ENCODE measurements around the gene CAB39L. TPM values are rescaled to one million over a fixed set of nuclear protein-coding genes. Genes with fewer than 3 reads are reported as not detected.

Gene CAB39L
- total and polyA plus RNA-seq, 2 of the 4 experiments (the other 2 are of a cell fraction): 8.5 to 16.7 TPM

- Histone ChIP-seq H3K18ac (ENCODE audit: low read depth, low read length) (no peak overlapping the region), H2AK9ac (replicated peaks; ENCODE audit: low read depth, low read length, poor library complexity) (no peak overlapping the region), H2AFZ (replicated peaks; ENCODE audit: low read length, poor library complexity) (peak overlapping the region; percentile 16), H3K23ac (ENCODE audit: low read depth, low read length) (no peak overlapping the region), H4K5ac (ENCODE audit: low read depth, low read length) (no peak overlapping the region), H3K56ac (ENCODE audit: extremely low read depth, insufficient read depth, low read length) (no peak overlapping the region), H3K9ac (ENCODE audit: low read depth, low read length) (no peak overlapping the region), H2BK20ac (ENCODE audit: low read depth, low read length) (peak overlapping the region; percentile 8), H3K4me3 (ENCODE audit: insufficient read depth, low read depth, low read length) (no peak overlapping the region), H3K4me1 (ENCODE audit: control insufficient read depth, insufficient read depth, low read length) (peaks cover 5% of the 10 kb centered on the region; the same call in 1 of the 2 replicates), H3K9me1 (ENCODE audit: insufficient read depth, low read length) (peaks cover 12% of the 10 kb centered on the region; the same call in 1 of the 2 replicates), H2BK5ac (ENCODE audit: low read depth, low read length, poor library complexity, severe bottlenecking) (no peak overlapping the region), H3K27me3 (ENCODE audit: control insufficient read depth, insufficient read depth, low read length) (no peaks in the 10 kb centered on the region), H2BK120ac (ENCODE audit: low read depth, low read length) (peak overlapping the region; percentile 91), H2AK5ac (ENCODE audit: low read depth, low read length) (peak overlapping the region; percentile 70), H4K8ac (ENCODE audit: low read depth in 2 of 2, low read length in 2 of 2) (no peak overlapping the region), H3K36me3 (ENCODE audit: control insufficient read depth, insufficient read depth, low read length) (no peaks in the 10 kb centered on the region), H2BK15ac (ENCODE audit: low read depth, low read length) (peak overlapping the region; percentile 0; the same call in 1 of the 3 replicates), H3K4ac (ENCODE audit: low read depth, low read length) (no peak overlapping the region), H3K14ac (replicated peaks; ENCODE audit: low read depth, low read length) (no peak overlapping the region), H3K79me1 (ENCODE audit: low read depth in 1 of 2, low read length in 2 of 2) (no peaks in the 10 kb centered on the region), H3K9me3 (ENCODE audit: control insufficient read depth, insufficient read depth, low read length) (no peaks in the 10 kb centered on the region), H4K20me1 (ENCODE audit: insufficient read depth, low read length) (no peaks in the 10 kb centered on the region), H3K4me2 (ENCODE audit: low read depth, low read length) (no peak overlapping the region), H4K91ac (ENCODE audit: insufficient read depth, low read depth, low read length) (peak overlapping the region; percentile 90), H3K27ac (ENCODE audit: insufficient read depth, low read length) (no peak overlapping the region)
- dilution Hi-C loops (cut with HindIII; ENCODE audit: low sequenced_read_pairs, unreplicated experiment): no loop called here
- TF ChIP-seq CHD1 (IDR thresholded peaks at IDR 0.05; ENCODE audit: low read depth, low read length): no peak
- no peak for TF ChIP-seq BHLHE40 (IDR thresholded peaks at IDR 0.05; ENCODE audit: low read depth, low read length)
- TF ChIP-seq MAFK (IDR thresholded peaks at IDR 0.05; ENCODE audit: low read depth, low read length): no peak
- no peak for TF ChIP-seq NFE2L2 (IDR thresholded peaks at IDR 0.05; ENCODE audit: low read depth, low read length)
- TF ChIP-seq POLR2A (IDR thresholded peaks at IDR 0.05; ENCODE audit: low read depth, low read length): no peak
- TF ChIP-seq RFX5 (IDR thresholded peaks at IDR 0.05; ENCODE audit: low read depth, low read length): no peak
- no peak for TF ChIP-seq SMC3 (IDR thresholded peaks at IDR 0.05; ENCODE audit: low read depth, low read length)
- no peak for TF ChIP-seq CTCF (conservative IDR thresholded peaks at IDR 0.05; ENCODE audit: low read depth, low read length)
- TF ChIP-seq FOS (IDR thresholded peaks at IDR 0.05; ENCODE audit: low read depth, low read length): no peak
- no peak for TF ChIP-seq ELK1 (IDR thresholded peaks at IDR 0.05; ENCODE audit: borderline replicate concordance, low read depth, low read length)
- TF ChIP-seq RAD21 (IDR thresholded peaks at IDR 0.05; ENCODE audit: low read length): no peak
- TF ChIP-seq MAZ (IDR thresholded peaks at IDR 0.05; ENCODE audit: borderline replicate concordance, low read depth, low read length): no peak
- TF ChIP-seq CEBPB (IDR thresholded peaks at IDR 0.05; ENCODE audit: low read depth, low read length): no peak
- no peak for TF ChIP-seq RCOR1 (IDR thresholded peaks at IDR 0.05; ENCODE audit: insufficient replicate concordance, low read length)
- no peak for TF ChIP-seq MXI1 (IDR thresholded peaks at IDR 0.05; ENCODE audit: borderline replicate concordance, low read depth, low read length)
- TF ChIP-seq USF2 (IDR thresholded peaks at IDR 0.05; ENCODE audit: low read depth, low read length): no peak
- in situ Hi-C loops (cut with MboI; ENCODE audit: low sequenced_read_pairs): no loop called here
- no TSS peak for BruUV-seq (replicated peaks)
- intact Hi-C loops (cut with micrococcal nuclease): no loop called here
- WGBS, 2 experiments (ENCODE audit: extremely low coverage in 2 of 2, insufficient read length in 1 of 2): 95% methylated on average over 5 of the region's 9 CpGs; no CpG with 5 or more reads in 1 of the 2 experiments
- ChIA-PET POLR2A (ENCODE audit: unreplicated experiment) (no interaction called here), CTCF (interaction anchor here (0.9 kb wide), 1 partner anchor 135 kb away, joined by 3 read pairs; no protein-coding TSS in a partner anchor)
- ATAC-seq (ENCODE audit: low read depth) (no peak), DNase-seq (no peak)
Measured at GRCh38 chr13:49302817-49303216, 141.0 kb downstream of the CAB39L start.
